Neural cell (in vitro differentiated cells): ENCODE results near the gene MAST4. TPM values are rescaled to one million over a fixed set of nuclear protein-coding genes. Genes with fewer than 3 reads are reported as not detected.

Experiments used
- H2AFZ ChIP-seq: fragments of 200-600, 300-800 bp; sonication (generic), shearing (Covaris generic); 2 replicates; pipeline ENCODE4 v1.6.0; 2014; ENCODE audit warnings: low read depth, mild to moderate bottlenecking, antibody characterized with exemption, low read length, moderate library complexity
- H3F3A ChIP-seq: fragments of 200-600 bp; shearing (Covaris generic); 2 replicates; pipeline ENCODE4 v1.6.1; 2016; ENCODE audit warnings: mild to moderate bottlenecking, moderate library complexity, mixed read lengths, antibody characterized with exemption, low read length; ENCODE audit not compliant: insufficient read depth, poor library complexity, severe bottlenecking
- H3K27ac ChIP-seq: fragments of 200-600, 300-800 bp; sonication (generic), shearing (Covaris generic); 2 replicates; pipeline ENCODE4 v1.5.1; 2014; ENCODE audit warnings: mild to moderate bottlenecking, low read length, moderate library complexity
- H3K27me3 ChIP-seq: fragments of 300-800, 200-600 bp; sonication (generic), shearing (Covaris generic); 2 replicates; pipeline ENCODE4 v1.6.0; 2014; ENCODE audit warnings: mild to moderate bottlenecking, low read depth, low read length, moderate library complexity; ENCODE audit not compliant: insufficient read depth
- H3K36me3 ChIP-seq: fragments of 300-800, 200-600 bp; sonication (generic), shearing (Covaris generic); 2 replicates; pipeline ENCODE4 v1.5.1; 2014; ENCODE audit warnings: mild to moderate bottlenecking, antibody characterized with exemption, low read length, moderate library complexity; ENCODE audit not compliant: insufficient read depth
- H3K4me2 ChIP-seq: fragments of 300-800, 200-600 bp; sonication (generic), shearing (Covaris generic); 2 replicates; pipeline ENCODE4 v1.6.0; 2014; ENCODE audit warnings: mild to moderate bottlenecking, low read length
- H3K4me3 ChIP-seq: fragments of 300-800, 200-600 bp; sonication (generic), shearing (Covaris generic); 2 replicates; pipeline ENCODE4 v1.5.1; 2014; ENCODE audit warnings: mild to moderate bottlenecking, low read length, moderate library complexity
- H3K79me2 ChIP-seq: fragments of 200-600 bp; shearing (Covaris generic); replicated peaks from 2 replicates; pipeline ENCODE4 v1.6.0; 2014; ENCODE audit warnings: mild to moderate bottlenecking, low read length, moderate library complexity; ENCODE audit not compliant: insufficient read depth
- H3K9ac ChIP-seq: fragments of 300-800, 200-600 bp; sonication (generic), shearing (Covaris generic); 2 replicates; pipeline ENCODE4 v1.6.1; 2016; ENCODE audit warnings: mild to moderate bottlenecking, low read length, mixed read lengths
- H3K9me2 ChIP-seq: fragments of 200-600 bp; shearing (Covaris generic); 2 replicates; pipeline ENCODE4 v1.6.1; 2016; ENCODE audit warnings: mild to moderate bottlenecking, low read length, mixed read lengths; ENCODE audit not compliant: insufficient read depth
- H3K9me3 ChIP-seq: fragments of 200-600, 300-800 bp; sonication (generic), shearing (Covaris generic); 2 replicates; pipeline ENCODE4 v1.6.1; 2016; ENCODE audit warnings: mild to moderate bottlenecking, mixed run types, low read length, moderate library complexity, mixed read lengths
- H4K20me1 ChIP-seq: fragments of 200-600 bp; shearing (Covaris generic); 2 replicates; pipeline ENCODE4 v1.6.1; 2016; ENCODE audit warnings: mild to moderate bottlenecking, mixed run types; ENCODE audit not compliant: insufficient read depth
- EP300 ChIP-seq: fragments of 450-650 bp; conservative IDR thresholded peaks from 2 replicates; pipeline ENCODE4 v1.6.1; 2014; ENCODE audit warnings: antibody characterized with exemption, mild to moderate bottlenecking, moderate library complexity; ENCODE audit not compliant: poor library complexity, severe bottlenecking
- EZH2 ChIP-seq: fragments of 200-600, 300-800 bp; shearing (Covaris generic), sonication (generic); IDR thresholded peaks from 2 replicates; pipeline ENCODE4 v1.6.1; 2014; ENCODE audit warnings: antibody characterized with exemption, low read length, borderline replicate concordance, mild to moderate bottlenecking; ENCODE audit not compliant: insufficient read depth, poor library complexity, severe bottlenecking
- MXI1 ChIP-seq: fragments of 450-650 bp; conservative IDR thresholded peaks from 2 replicates; pipeline ENCODE4 v1.6.1; 2014; ENCODE audit warnings: antibody characterized with exemption, mild to moderate bottlenecking; ENCODE audit not compliant: poor library complexity, severe bottlenecking
- POLR2AphosphoS5 ChIP-seq: IDR thresholded peaks from 2 replicates; pipeline ENCODE4 v1.6.1; 2012
- RAD21 ChIP-seq: fragments of 450-650 bp; conservative IDR thresholded peaks from 2 replicates; pipeline ENCODE4 v1.6.1; 2014; ENCODE audit warnings: antibody characterized with exemption, mild to moderate bottlenecking, moderate library complexity
- SMC3 ChIP-seq: fragments of 450-650 bp; conservative IDR thresholded peaks from 2 replicates; pipeline ENCODE4 v1.6.1; 2014; ENCODE audit warnings: antibody characterized with exemption, mild to moderate bottlenecking, moderate library complexity; ENCODE audit not compliant: poor library complexity
- TAF1 ChIP-seq: IDR thresholded peaks from 2 replicates; pipeline ENCODE4 v1.6.1; 2012; ENCODE audit warnings: low read depth
- polyA plus RNA-seq: library from polyadenylated mRNA; depleted of rRNA; stranded (reverse); fragments of >200 nt; gene quantifications from 2 replicates; pipeline ENCODE4 v1.2.3, GENCODE V29; 2014
- TF ChIP-seq, protein P1 (sequence below): fragments of 450-650 bp; IDR thresholded peaks from 2 replicates; pipeline ENCODE4 v1.5.1; 2014; ENCODE audit warnings: antibody characterized with exemption, mild to moderate bottlenecking, moderate library complexity; ENCODE audit not compliant: poor library complexity, severe bottlenecking
- TF ChIP-seq, protein P2 (sequence below): IDR thresholded peaks from 2 replicates; pipeline ENCODE4 v1.6.1; 2012; ENCODE audit warnings: borderline replicate concordance

The MAST4 gene
- polyA plus RNA-seq, 1 donor from 2014 or later: 2.3 TPM

DNA sequence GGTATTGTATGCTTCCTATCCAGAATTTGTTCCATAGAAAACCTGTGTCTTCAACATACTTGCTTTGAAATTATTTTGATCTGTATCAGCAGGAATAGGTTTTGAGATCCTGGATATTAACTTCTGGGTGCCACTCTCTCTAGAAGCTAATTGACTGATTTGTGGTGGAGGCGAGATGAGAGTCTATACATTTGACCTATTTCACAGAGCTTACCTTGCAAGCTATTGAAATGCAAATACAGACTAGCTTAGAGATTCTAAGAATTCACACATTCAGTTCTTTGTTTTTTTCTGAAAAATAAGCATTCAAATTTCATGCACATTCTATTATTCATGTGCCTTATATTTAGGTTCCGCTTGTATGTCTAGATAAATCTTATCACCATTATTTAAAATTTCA, 246.3 kb downstream of the MAST4 start:
- Histone ChIP-seq H3F3A (no peaks in the 10 kb centered on the region), H3K9ac (no peak overlapping the region), H3K9me2 (no peaks in the 10 kb centered on the region), H3K79me2 (no peaks in the 10 kb centered on the region), H4K20me1 (no peaks in the 10 kb centered on the region), H3K4me2 (no peak overlapping the region), H2AFZ (peak overlapping the region; percentile 18), H3K4me3 (peak overlapping the region; percentile 9), H3K27me3 (no peaks in the 10 kb centered on the region), H3K27ac (peak overlapping the region; percentile 42), H3K36me3 (no peaks in the 10 kb centered on the region), H3K9me3 (no peaks in the 10 kb centered on the region)
- TF ChIP-seq EP300: no peak
- TF ChIP-seq, protein P1, sequence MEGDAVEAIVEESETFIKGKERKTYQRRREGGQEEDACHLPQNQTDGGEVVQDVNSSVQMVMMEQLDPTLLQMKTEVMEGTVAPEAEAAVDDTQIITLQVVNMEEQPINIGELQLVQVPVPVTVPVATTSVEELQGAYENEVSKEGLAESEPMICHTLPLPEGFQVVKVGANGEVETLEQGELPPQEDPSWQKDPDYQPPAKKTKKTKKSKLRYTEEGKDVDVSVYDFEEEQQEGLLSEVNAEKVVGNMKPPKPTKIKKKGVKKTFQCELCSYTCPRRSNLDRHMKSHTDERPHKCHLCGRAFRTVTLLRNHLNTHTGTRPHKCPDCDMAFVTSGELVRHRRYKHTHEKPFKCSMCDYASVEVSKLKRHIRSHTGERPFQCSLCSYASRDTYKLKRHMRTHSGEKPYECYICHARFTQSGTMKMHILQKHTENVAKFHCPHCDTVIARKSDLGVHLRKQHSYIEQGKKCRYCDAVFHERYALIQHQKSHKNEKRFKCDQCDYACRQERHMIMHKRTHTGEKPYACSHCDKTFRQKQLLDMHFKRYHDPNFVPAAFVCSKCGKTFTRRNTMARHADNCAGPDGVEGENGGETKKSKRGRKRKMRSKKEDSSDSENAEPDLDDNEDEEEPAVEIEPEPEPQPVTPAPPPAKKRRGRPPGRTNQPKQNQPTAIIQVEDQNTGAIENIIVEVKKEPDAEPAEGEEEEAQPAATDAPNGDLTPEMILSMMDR: no peak
- TF ChIP-seq EZH2: no peak
- TF ChIP-seq MXI1: no peak
- TF ChIP-seq, protein P2, sequence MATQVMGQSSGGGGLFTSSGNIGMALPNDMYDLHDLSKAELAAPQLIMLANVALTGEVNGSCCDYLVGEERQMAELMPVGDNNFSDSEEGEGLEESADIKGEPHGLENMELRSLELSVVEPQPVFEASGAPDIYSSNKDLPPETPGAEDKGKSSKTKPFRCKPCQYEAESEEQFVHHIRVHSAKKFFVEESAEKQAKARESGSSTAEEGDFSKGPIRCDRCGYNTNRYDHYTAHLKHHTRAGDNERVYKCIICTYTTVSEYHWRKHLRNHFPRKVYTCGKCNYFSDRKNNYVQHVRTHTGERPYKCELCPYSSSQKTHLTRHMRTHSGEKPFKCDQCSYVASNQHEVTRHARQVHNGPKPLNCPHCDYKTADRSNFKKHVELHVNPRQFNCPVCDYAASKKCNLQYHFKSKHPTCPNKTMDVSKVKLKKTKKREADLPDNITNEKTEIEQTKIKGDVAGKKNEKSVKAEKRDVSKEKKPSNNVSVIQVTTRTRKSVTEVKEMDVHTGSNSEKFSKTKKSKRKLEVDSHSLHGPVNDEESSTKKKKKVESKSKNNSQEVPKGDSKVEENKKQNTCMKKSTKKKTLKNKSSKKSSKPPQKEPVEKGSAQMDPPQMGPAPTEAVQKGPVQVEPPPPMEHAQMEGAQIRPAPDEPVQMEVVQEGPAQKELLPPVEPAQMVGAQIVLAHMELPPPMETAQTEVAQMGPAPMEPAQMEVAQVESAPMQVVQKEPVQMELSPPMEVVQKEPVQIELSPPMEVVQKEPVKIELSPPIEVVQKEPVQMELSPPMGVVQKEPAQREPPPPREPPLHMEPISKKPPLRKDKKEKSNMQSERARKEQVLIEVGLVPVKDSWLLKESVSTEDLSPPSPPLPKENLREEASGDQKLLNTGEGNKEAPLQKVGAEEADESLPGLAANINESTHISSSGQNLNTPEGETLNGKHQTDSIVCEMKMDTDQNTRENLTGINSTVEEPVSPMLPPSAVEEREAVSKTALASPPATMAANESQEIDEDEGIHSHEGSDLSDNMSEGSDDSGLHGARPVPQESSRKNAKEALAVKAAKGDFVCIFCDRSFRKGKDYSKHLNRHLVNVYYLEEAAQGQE: no peak
- no peak for TF ChIP-seq POLR2AphosphoS5
- TF ChIP-seq TAF1: no peak
- TF ChIP-seq RAD21: no peak
- no peak for TF ChIP-seq SMC3

DNA sequence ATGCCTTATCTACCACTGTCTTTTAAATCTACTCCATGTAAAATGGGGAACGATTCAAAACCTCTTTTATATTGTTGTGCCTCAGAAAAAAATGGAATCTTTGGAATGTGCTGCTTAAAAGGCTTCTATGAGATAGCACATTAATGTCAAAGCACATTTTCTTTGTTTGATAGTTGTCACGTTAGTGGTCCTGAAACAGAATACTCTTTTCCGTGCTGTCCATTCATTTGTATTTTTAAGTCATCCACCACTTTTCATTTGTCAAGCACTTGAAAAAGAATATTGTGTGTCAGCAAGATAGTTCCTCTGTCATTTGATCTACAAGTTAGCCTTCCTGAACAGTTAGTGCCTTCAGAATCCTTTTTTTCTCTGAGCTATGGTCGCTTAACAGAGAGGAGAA, 246.9 kb downstream of the MAST4 start:
- Histone ChIP-seq H3K4me3 (peak overlapping the region; percentile 9), H3K79me2 (no peaks in the 10 kb centered on the region), H3K9me3 (no peaks in the 10 kb centered on the region), H3K4me2 (no peak overlapping the region), H4K20me1 (no peaks in the 10 kb centered on the region), H3K27ac (peak overlapping the region; percentile 42), H2AFZ (peak overlapping the region; percentile 18), H3K9ac (no peak overlapping the region), H3K9me2 (no peaks in the 10 kb centered on the region), H3K27me3 (no peaks in the 10 kb centered on the region), H3K36me3 (no peaks in the 10 kb centered on the region), H3F3A (no peaks in the 10 kb centered on the region)
- TF ChIP-seq POLR2AphosphoS5 (no peak), EP300 (peak; percentile 59)
